ENCODE measurements around the gene RSAD2. TPM values are rescaled to one million over a fixed set of nuclear protein-coding genes. Genes with fewer than 3 reads are reported as not detected.

RSAD2 gene
- total and polyA plus RNA-seq, 9 of the 15 experiments (the other 6 are each of a cell fraction or from before 2014, with no cell fraction given) = 0.15 to 1.4 (median 0.28) TPM

DNA sequence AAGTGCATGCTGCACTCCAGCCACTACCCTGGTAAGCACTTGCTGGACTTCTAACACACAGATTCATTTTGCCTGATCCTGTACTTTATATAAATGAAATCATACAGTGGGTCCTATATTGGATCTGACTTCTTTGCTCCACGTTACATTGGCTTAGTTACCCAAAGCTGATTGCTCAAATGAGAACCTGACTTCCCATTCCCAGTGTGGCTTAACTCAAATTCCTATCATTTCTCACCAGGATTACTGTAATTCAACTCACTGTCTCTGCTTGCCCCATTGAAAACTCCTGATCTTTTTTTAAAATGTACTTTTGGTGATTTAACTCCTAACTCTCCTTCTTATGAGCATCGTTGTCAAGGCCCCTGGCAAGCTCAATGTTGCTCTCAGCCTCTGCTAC, 1.4 kb downstream of the RSAD2 start (continued):
- TF ChIP-seq, protein P1, sequence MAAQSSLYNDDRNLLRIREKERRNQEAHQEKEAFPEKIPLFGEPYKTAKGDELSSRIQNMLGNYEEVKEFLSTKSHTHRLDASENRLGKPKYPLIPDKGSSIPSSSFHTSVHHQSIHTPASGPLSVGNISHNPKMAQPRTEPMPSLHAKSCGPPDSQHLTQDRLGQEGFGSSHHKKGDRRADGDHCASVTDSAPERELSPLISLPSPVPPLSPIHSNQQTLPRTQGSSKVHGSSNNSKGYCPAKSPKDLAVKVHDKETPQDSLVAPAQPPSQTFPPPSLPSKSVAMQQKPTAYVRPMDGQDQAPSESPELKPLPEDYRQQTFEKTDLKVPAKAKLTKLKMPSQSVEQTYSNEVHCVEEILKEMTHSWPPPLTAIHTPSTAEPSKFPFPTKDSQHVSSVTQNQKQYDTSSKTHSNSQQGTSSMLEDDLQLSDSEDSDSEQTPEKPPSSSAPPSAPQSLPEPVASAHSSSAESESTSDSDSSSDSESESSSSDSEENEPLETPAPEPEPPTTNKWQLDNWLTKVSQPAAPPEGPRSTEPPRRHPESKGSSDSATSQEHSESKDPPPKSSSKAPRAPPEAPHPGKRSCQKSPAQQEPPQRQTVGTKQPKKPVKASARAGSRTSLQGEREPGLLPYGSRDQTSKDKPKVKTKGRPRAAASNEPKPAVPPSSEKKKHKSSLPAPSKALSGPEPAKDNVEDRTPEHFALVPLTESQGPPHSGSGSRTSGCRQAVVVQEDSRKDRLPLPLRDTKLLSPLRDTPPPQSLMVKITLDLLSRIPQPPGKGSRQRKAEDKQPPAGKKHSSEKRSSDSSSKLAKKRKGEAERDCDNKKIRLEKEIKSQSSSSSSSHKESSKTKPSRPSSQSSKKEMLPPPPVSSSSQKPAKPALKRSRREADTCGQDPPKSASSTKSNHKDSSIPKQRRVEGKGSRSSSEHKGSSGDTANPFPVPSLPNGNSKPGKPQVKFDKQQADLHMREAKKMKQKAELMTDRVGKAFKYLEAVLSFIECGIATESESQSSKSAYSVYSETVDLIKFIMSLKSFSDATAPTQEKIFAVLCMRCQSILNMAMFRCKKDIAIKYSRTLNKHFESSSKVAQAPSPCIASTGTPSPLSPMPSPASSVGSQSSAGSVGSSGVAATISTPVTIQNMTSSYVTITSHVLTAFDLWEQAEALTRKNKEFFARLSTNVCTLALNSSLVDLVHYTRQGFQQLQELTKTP (IDR thresholded peaks at IDR 0.05; ENCODE audit: low read depth in 1 of 2, partially characterized antibody in 2 of 2) = no peak
- TF ChIP-seq ZNF311 (CRISPR knock-in tag; IDR thresholded peaks at IDR 0.05) = no peak
- TF ChIP-seq, protein P2, sequence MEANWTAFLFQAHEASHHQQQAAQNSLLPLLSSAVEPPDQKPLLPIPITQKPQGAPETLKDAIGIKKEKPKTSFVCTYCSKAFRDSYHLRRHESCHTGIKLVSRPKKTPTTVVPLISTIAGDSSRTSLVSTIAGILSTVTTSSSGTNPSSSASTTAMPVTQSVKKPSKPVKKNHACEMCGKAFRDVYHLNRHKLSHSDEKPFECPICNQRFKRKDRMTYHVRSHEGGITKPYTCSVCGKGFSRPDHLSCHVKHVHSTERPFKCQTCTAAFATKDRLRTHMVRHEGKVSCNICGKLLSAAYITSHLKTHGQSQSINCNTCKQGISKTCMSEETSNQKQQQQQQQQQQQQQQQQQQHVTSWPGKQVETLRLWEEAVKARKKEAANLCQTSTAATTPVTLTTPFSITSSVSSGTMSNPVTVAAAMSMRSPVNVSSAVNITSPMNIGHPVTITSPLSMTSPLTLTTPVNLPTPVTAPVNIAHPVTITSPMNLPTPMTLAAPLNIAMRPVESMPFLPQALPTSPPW (CRISPR knock-in tag; IDR thresholded peaks at IDR 0.05) = no peak
- no peak for TF ChIP-seq HDAC8 (tag; IDR thresholded peaks at IDR 0.05)
- TF ChIP-seq, protein P3, sequence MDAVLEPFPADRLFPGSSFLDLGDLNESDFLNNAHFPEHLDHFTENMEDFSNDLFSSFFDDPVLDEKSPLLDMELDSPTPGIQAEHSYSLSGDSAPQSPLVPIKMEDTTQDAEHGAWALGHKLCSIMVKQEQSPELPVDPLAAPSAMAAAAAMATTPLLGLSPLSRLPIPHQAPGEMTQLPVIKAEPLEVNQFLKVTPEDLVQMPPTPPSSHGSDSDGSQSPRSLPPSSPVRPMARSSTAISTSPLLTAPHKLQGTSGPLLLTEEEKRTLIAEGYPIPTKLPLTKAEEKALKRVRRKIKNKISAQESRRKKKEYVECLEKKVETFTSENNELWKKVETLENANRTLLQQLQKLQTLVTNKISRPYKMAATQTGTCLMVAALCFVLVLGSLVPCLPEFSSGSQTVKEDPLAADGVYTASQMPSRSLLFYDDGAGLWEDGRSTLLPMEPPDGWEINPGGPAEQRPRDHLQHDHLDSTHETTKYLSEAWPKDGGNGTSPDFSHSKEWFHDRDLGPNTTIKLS (IDR thresholded peaks at IDR 0.05; ENCODE audit: borderline replicate concordance, low read depth) = no peak
- TF ChIP-seq KLF1 (tag; IDR thresholded peaks at IDR 0.05) = no peak
- TF ChIP-seq MEF2A (IDR thresholded peaks at IDR 0.05; ENCODE audit: control insufficient read depth, low read depth, low read length) = no peak
- no peak for TF ChIP-seq DMBX1 (CRISPR knock-in tag; IDR thresholded peaks at IDR 0.05; ENCODE audit: borderline replicate concordance)
- TF ChIP-seq, protein P4, sequence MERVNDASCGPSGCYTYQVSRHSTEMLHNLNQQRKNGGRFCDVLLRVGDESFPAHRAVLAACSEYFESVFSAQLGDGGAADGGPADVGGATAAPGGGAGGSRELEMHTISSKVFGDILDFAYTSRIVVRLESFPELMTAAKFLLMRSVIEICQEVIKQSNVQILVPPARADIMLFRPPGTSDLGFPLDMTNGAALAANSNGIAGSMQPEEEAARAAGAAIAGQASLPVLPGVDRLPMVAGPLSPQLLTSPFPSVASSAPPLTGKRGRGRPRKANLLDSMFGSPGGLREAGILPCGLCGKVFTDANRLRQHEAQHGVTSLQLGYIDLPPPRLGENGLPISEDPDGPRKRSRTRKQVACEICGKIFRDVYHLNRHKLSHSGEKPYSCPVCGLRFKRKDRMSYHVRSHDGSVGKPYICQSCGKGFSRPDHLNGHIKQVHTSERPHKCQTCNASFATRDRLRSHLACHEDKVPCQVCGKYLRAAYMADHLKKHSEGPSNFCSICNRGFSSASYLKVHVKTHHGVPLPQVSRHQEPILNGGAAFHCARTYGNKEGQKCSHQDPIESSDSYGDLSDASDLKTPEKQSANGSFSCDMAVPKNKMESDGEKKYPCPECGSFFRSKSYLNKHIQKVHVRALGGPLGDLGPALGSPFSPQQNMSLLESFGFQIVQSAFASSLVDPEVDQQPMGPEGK (CRISPR knock-in tag; IDR thresholded peaks at IDR 0.05; ENCODE audit: borderline replicate concordance) = no peak
- no peak for TF ChIP-seq GTF2F1 (IDR thresholded peaks at IDR 0.05; ENCODE audit: low read depth, low read length)
- TF ChIP-seq, protein P5, sequence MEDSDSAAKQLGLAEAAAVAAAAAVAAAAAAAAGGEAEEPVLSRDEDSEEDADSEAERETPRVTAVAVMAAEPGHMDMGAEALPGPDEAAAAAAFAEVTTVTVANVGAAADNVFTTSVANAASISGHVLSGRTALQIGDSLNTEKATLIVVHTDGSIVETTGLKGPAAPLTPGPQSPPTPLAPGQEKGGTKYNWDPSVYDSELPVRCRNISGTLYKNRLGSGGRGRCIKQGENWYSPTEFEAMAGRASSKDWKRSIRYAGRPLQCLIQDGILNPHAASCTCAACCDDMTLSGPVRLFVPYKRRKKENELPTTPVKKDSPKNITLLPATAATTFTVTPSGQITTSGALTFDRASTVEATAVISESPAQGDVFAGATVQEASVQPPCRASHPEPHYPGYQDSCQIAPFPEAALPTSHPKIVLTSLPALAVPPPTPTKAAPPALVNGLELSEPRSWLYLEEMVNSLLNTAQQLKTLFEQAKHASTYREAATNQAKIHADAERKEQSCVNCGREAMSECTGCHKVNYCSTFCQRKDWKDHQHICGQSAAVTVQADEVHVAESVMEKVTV (CRISPR knock-in tag; IDR thresholded peaks at IDR 0.05) = no peak
- no peak for TF ChIP-seq SRSF7 (optimal IDR thresholded peaks at IDR 0.05; ENCODE audit: low read depth, low read length)
- TF ChIP-seq ZKSCAN8 (CRISPR knock-in tag; IDR thresholded peaks at IDR 0.05) = no peak
- TF ChIP-seq HDAC2 (IDR thresholded peaks at IDR 0.05) = no peak
